ENCODE data around the gene SOS1. TPM values are rescaled to one million over a fixed set of nuclear protein-coding genes. Genes with fewer than 3 reads are reported as not detected.

SOS1 gene
- total and polyA plus RNA-seq, 2 of the 13 experiments (the other 11 are each of a cell fraction or from before 2014, with no cell fraction given), result 20.8 to 60.4 TPM

- BruUV-seq (replicated peaks), result TSS peak; percentile 98
- Histone ChIP-seq H2AFZ (ENCODE audit: low read length) (no peak overlapping the region), H3K36me3 (replicated peaks in 1 of 2; ENCODE audit: control insufficient read depth in 1 of 2, insufficient read depth in 2 of 2, low read length in 2 of 2) (peaks cover 0 to 7% of the 10 kb centered on the region in 2 experiments; a peak in 4 of 5 replicates), H4K20me1 (ENCODE audit: insufficient read depth, low read length) (peaks cover 34% of the 10 kb centered on the region), H3K27ac (ENCODE audit: extremely low read length, insufficient read depth, low read length) (peak overlapping the region; percentile 95), H3K4me2 (ENCODE audit: low read depth, low read length) (peak overlapping the region; percentile 96), H3K79me2 (ENCODE audit: insufficient read depth, low read length) (peaks cover 41% of the 10 kb centered on the region), H3K27me3 (ENCODE audit: control insufficient read depth in 1 of 2, insufficient read depth in 2 of 2, low read length in 2 of 2) (no peaks in the 10 kb centered on the region; a peak in 1 of 5 replicates), H3K4me3 (replicated peaks in 1 of 3; ENCODE audit: insufficient read depth in 1 of 3, low read depth in 2 of 3, low read length in 3 of 3) (peak overlapping the region; percentile 67 to 87 (median 69)), H3K4me1 (ENCODE audit: insufficient read depth, low read length) (peaks cover 56% of the 10 kb centered on the region), H3K9ac (ENCODE audit: insufficient read depth, low read depth, low read length) (peak overlapping the region; percentile 82), H3K9me3 (ENCODE audit: low read length) (no peaks in the 10 kb centered on the region)
- DNase-seq (ENCODE audit: low spot score) (no peak), FAIRE-seq (no peak), ATAC-seq (peak; percentile 5)
- ChIA-PET CTCF (ENCODE audit: low intra/inter-chr PET ratio, low total read pairs) (interaction anchor here (7.2 kb wide), 1 partner anchor 107 kb away, joined by 53 read pairs; no protein-coding TSS in a partner anchor), POLR2A (interaction anchor here (0.9 to 4.1 kb wide), 18 partner anchors 9 to 404 kb away, joined by 3 to 71 read pairs (median 5); partner anchors contain the start of genes DHX57 and MORN2)
- in situ Hi-C loops (cut with HindIII; ENCODE audit: extremely low pct_ligation_motif_present, low pct_unique_long_range_greater_than_20kb), result no loop called here
- 4% methylated on average over 7 of the region's 7 CpGs for WGBS (ENCODE audit: low lambda C conversion rate)
- intact Hi-C loops (cut with micrococcal nuclease; ENCODE audit: unreplicated experiment), result loop anchor here (1.0 to 10.0 kb wide), 4 partner anchors 19 to 367 kb away; partner anchors contain the start of gene SRSF7
- TF ChIP-seq MTF1 (CRISPR knock-in tag; IDR thresholded peaks at IDR 0.05) (0 out of 2 replicates have a peak, but pooled peaks have one; percentile 14), ZNF543 (CRISPR knock-in tag; IDR thresholded peaks at IDR 0.05) (peak; percentile 19; the same call in 1 of the 2 replicates), ARNT2 (CRISPR knock-in tag; IDR thresholded peaks at IDR 0.05; ENCODE audit: low read depth) (no peak), RELA (CRISPR knock-in tag; IDR thresholded peaks at IDR 0.05) (no peak), BHLHE40 (IDR thresholded peaks at IDR 0.05; ENCODE audit: low read length) (no peak), ZNF101 (CRISPR knock-in tag; IDR thresholded peaks at IDR 0.05; ENCODE audit: borderline replicate concordance, low read depth) (0 out of 2 replicates have a peak, but pooled peaks have one; percentile 19), EED (CRISPR knock-in tag; IDR thresholded peaks at IDR 0.05) (no peak), TBL1XR1 (IDR thresholded peaks at IDR 0.05; ENCODE audit: borderline replicate concordance, low read length, partially characterized antibody) (no peak), ETV5 (CRISPR knock-in tag; IDR thresholded peaks at IDR 0.05; ENCODE audit: borderline replicate concordance) (no peak), IKZF4 (CRISPR knock-in tag; IDR thresholded peaks at IDR 0.05; ENCODE audit: borderline replicate concordance, low read depth, not compliant biosample characterization) (no peak), NR2F2 (IDR thresholded peaks at IDR 0.05; ENCODE audit: borderline replicate concordance, low read depth) (no peak), ERF (CRISPR knock-in tag; IDR thresholded peaks at IDR 0.05) (no peak), DR1 (CRISPR knock-in tag; IDR thresholded peaks at IDR 0.05) (no peak), GABPB1 (CRISPR knock-in tag; IDR thresholded peaks at IDR 0.05) (no peak), ZNF768 (CRISPR knock-in tag; IDR thresholded peaks at IDR 0.05) (no peak), SATB2 (CRISPR knock-in tag; IDR thresholded peaks at IDR 0.05) (no peak), ZNF564 (CRISPR knock-in tag; IDR thresholded peaks at IDR 0.05) (no peak), ZBTB25 (CRISPR knock-in tag; IDR thresholded peaks at IDR 0.05) (no peak), RCOR2 (CRISPR knock-in tag; IDR thresholded peaks at IDR 0.05) (0 out of 2 replicates have a peak, but pooled peaks have one; percentile 9), SKI (IDR thresholded peaks at IDR 0.05; ENCODE audit: partially characterized antibody) (no peak), PRPF4 (IDR thresholded peaks at IDR 0.05; ENCODE audit: low read depth, low read length, poor library complexity, severe bottlenecking) (no peak), SP4 (CRISPR knock-in tag; IDR thresholded peaks at IDR 0.05) (no peak), FOXK1 (CRISPR knock-in tag; IDR thresholded peaks at IDR 0.05; ENCODE audit: borderline replicate concordance, low read depth) (no peak), ATF1 (CRISPR knock-in tag; IDR thresholded peaks at IDR 0.05) (0 out of 2 replicates have a peak, but pooled peaks have one; percentile 7)
Measured at GRCh38 chr2:39121523-39122063, 742 bp upstream of the SOS1 start.

Measured in HepG2 (cell line).